Measurements from ENCODE around the gene GTF2IRD1.

Gene GTF2IRD1

DNA sequence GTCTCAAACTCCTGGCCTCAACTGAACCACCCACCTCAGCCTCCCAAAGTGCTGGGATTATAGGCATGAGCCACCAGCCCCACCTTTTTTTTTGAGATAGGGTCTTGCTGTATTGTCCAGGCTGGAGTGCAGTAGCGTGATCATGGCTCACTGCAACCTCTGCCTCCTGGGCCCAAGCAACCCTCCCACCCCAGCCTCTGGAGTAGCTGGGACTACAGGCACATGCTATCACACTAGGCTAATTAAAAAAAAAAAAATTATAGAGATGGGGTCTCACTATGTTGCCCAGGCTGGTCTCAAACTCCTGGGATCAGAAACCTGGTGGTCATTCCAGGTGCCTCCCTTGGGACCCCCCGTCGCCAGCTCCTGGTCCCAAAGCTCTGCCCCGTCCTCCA lies 25.0 kb downstream of the GTF2IRD1 start:
- H3K4me3 ChIP-seq (ENCODE audit: low read depth, low read length), result no peak overlapping the region
- TF ChIP-seq CTCF (IDR thresholded peaks at IDR 0.05; ENCODE audit: low read depth, low read length) (no peak), MYC (IDR thresholded peaks at IDR 0.05; ENCODE audit: low read depth, low read length) (no peak), MAX (IDR thresholded peaks at IDR 0.05; ENCODE audit: low read depth, low read length) (no peak), POLR2A (IDR thresholded peaks at IDR 0.05; ENCODE audit: extremely low read depth, insufficient read length) (no peak)
- no peak for DNase-seq (ENCODE audit: low read depth)

DNA sequence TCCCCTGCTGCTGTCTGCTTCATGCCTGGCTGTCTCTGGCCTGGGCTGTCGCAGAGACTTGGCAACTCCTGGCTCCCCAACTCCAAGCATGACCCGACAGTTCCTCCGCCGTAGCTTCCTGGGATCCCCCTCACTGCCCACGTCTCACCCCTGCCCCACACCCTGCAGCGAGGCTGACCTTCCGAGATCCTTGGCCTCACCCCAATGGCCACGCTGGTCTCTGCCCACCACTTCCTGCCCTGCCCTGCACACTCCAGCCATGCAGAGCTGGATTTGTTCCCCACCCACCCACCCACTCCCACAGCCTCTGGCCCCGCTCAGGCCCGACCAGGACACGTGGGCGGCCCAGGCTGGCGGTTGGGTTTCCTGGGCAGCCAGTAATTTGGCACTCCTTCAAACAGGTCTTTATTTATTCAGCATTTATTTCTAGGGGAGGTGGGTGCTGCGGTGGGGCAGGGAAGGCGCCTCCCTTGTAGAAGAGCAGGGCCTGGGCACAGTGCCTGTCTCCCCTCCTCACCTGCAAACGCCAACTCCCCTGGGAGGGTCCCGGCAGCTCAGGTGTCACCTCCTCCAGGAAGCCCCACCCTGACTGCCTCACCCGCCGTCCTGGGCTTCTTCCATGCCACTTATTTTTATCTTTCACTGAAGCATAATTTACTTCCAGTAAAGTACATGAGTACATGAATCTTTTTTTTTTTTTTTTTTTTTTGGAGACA lies 25.5 kb downstream of the GTF2IRD1 start:
- no peak overlapping the region for H3K4me3 ChIP-seq (ENCODE audit: low read depth, low read length)
- TF ChIP-seq MYC (IDR thresholded peaks at IDR 0.05; ENCODE audit: low read depth, low read length) (no peak), CTCF (IDR thresholded peaks at IDR 0.05; ENCODE audit: low read depth, low read length) (no peak), MAX (IDR thresholded peaks at IDR 0.05; ENCODE audit: low read depth, low read length) (peak; percentile 29; the same call in 1 of the 2 replicates), POLR2A (IDR thresholded peaks at IDR 0.05; ENCODE audit: extremely low read depth, insufficient read length) (no peak)
- DNase-seq (ENCODE audit: low read depth), result peak; percentile 46

- H3K4me3 ChIP-seq (ENCODE audit: low read depth, low read length), result no peak overlapping the region
- DNase-seq (ENCODE audit: low read depth), result no peak
- TF ChIP-seq MYC (IDR thresholded peaks at IDR 0.05; ENCODE audit: low read depth, low read length) (no peak), CTCF (IDR thresholded peaks at IDR 0.05; ENCODE audit: low read depth, low read length) (no peak), POLR2A (IDR thresholded peaks at IDR 0.05; ENCODE audit: extremely low read depth, insufficient read length) (no peak)
These were observed 26.5 kb downstream of the GTF2IRD1 start for GRCh38 chr7:74479961-74480829.

DNA sequence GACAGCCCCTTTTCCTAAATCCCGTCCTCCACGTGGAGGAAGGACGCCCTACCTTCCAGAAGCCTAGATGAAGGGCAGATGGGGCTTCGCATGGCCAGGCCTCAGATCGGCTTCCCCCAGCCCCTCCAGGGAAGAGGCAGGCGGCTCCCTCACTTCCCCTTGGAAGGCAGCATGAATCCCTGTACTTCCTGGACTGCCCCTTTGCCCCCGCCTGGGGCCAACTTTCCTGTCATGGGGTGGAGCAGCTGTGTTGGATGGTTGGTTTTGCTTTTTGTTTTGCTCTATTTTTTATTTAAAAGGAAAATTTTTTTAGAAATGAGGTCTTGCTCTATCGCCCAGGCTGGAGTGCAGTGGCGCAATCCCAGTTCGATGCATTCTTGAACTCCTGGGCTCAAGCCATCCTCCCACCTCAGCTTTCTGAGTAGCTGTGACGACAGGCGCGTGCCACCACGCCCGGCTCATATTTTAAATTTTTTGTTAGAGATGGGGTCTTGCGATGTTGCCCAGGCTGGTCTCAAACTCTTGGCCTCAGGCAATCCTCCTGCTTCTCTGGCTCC lies 27.2 kb downstream of the GTF2IRD1 start:
- peak; percentile 56 for DNase-seq (ENCODE audit: low read depth)
- no peak overlapping the region for H3K4me3 ChIP-seq (ENCODE audit: low read depth, low read length)

More for the DNA sequence above, 27.2 kb downstream of the GTF2IRD1 start:
- TF ChIP-seq MAX (IDR thresholded peaks at IDR 0.05; ENCODE audit: low read depth, low read length) (no peak), POLR2A (IDR thresholded peaks at IDR 0.05; ENCODE audit: extremely low read depth, insufficient read length) (no peak), MYC (IDR thresholded peaks at IDR 0.05; ENCODE audit: low read depth, low read length) (no peak), CTCF (IDR thresholded peaks at IDR 0.05; ENCODE audit: low read depth, low read length) (no peak)

Measured in NB4 (cell line).